WTC11 (cell line): ENCODE data around the gene FOXO1. TPM values are rescaled to one million over a fixed set of nuclear protein-coding genes. Genes with fewer than 3 reads are reported as not detected.

Source experiments
- ATAC-seq: fragments of 200-7000 bp; cut with Tn5 transposase; 2 replicates; pipeline ENCODE4 v1.10.0; 2021; ENCODE audit warnings: mild to moderate bottlenecking, moderate library complexity
- CTCF ChIA-PET: fragments of 300-600 bp; sonication (Branson Sonifier 250); formaldehyde crosslinking; loops from one replicate; lab custom pipeline; 2021; ENCODE audit warnings: antibody characterized with exemption; lab: Charles Lee
- POLR2A ChIA-PET: fragments of 350-600 bp; sonication (Branson Sonifier 250); formaldehyde crosslinking; loops from one replicate; lab custom pipeline; 2021; ENCODE audit warnings: antibody characterized with exemption; lab: Charles Lee
- DNase-seq: peaks from one replicate; pipeline ENCODE4 v3.0.0; 2021; ENCODE audit warnings: low spot score
- H3K27ac Mint-ChIP-seq: 2 replicates; pipeline ENCODE4 v1.8.0; 2021; ENCODE audit warnings: mixed read lengths
- H3K27me3 Mint-ChIP-seq: 2 replicates; pipeline ENCODE4 v1.8.0; 2021; ENCODE audit warnings: low read depth, mild to moderate bottlenecking, moderate library complexity, mixed read lengths
- H3K36me3 Mint-ChIP-seq: 2 replicates; pipeline ENCODE4 v1.8.0; 2021; ENCODE audit warnings: mixed read lengths
- H3K4me1 Mint-ChIP-seq: 2 replicates; pipeline ENCODE4 v1.8.0; 2022; ENCODE audit warnings: mixed read lengths
- H3K4me3 Mint-ChIP-seq: 2 replicates; pipeline ENCODE4 v1.8.0; 2021; ENCODE audit warnings: mild to moderate bottlenecking, moderate library complexity, mixed read lengths
- H3K9me3 Mint-ChIP-seq: 2 replicates; pipeline ENCODE4 v1.8.0; 2021; ENCODE audit warnings: mixed read lengths
- AR ChIP-seq: fragments of 250-450 bp; sonication (Bioruptor Pico); IDR thresholded peaks from 2 replicates; pipeline ENCODE4 v1.9.0; 2021; ENCODE audit warnings: mild to moderate bottlenecking
- ATF1 ChIP-seq: sonication (generic); formaldehyde crosslinking; IDR thresholded peaks from 2 replicates; pipeline ENCODE4 v1.8.1; 2023; ENCODE audit warnings: mild to moderate bottlenecking, moderate library complexity, missing genetic modification reagents
- ATF2 ChIP-seq: sonication (generic); formaldehyde crosslinking; IDR thresholded peaks from 2 replicates; pipeline ENCODE4 v1.8.1; 2022; ENCODE audit warnings: low read depth, missing genetic modification reagents, borderline replicate concordance
- ATF3 ChIP-seq: sonication (generic); formaldehyde crosslinking; conservative IDR thresholded peaks from 2 replicates; pipeline ENCODE4 v1.8.1; 2022; ENCODE audit warnings: mild to moderate bottlenecking, missing genetic modification reagents
- E2F1 ChIP-seq: sonication (generic); formaldehyde crosslinking; IDR thresholded peaks from 2 replicates; pipeline ENCODE4 v1.8.0; 2022; ENCODE audit warnings: mild to moderate bottlenecking, missing genetic modification reagents
- FOXP4 ChIP-seq: sonication (generic); formaldehyde crosslinking; IDR thresholded peaks from 2 replicates; pipeline ENCODE4 v1.8.0; 2022; ENCODE audit warnings: mild to moderate bottlenecking, missing genetic modification reagents
- GRHL2 ChIP-seq: fragments of 250-450 bp; sonication (Bioruptor Pico); IDR thresholded peaks from 2 replicates; pipeline ENCODE4 v1.8.0; 2022; ENCODE audit warnings: mild to moderate bottlenecking, moderate library complexity; ENCODE audit not compliant: insufficient replicate concordance, severe bottlenecking
- IRF2 ChIP-seq: sonication (generic); formaldehyde crosslinking; IDR thresholded peaks from 2 replicates; pipeline ENCODE4 v1.8.0; 2022; ENCODE audit warnings: low read depth, missing genetic modification reagents, borderline replicate concordance
- JUN ChIP-seq: sonication (generic); formaldehyde crosslinking; IDR thresholded peaks from 2 replicates; pipeline ENCODE4 v1.8.0; 2023; ENCODE audit warnings: mild to moderate bottlenecking, missing genetic modification reagents
- NR1H2 ChIP-seq: sonication (generic); formaldehyde crosslinking; IDR thresholded peaks from 2 replicates; pipeline ENCODE4 v1.9.0; 2021; ENCODE audit warnings: mild to moderate bottlenecking, moderate library complexity, missing genetic modification reagents
- PREB ChIP-seq: sonication (generic); formaldehyde crosslinking; IDR thresholded peaks from 2 replicates; pipeline ENCODE4 v1.8.1; 2022; ENCODE audit warnings: mild to moderate bottlenecking, missing genetic modification reagents, moderate library complexity, borderline replicate concordance
- SOX15 ChIP-seq: fragments of 250-450 bp; sonication (Bioruptor Pico); IDR thresholded peaks from 2 replicates; pipeline ENCODE4 v1.9.0; 2021; ENCODE audit warnings: mild to moderate bottlenecking
- STAT6 ChIP-seq: sonication (generic); formaldehyde crosslinking; conservative IDR thresholded peaks from 2 replicates; pipeline ENCODE4 v1.8.1; 2023; ENCODE audit warnings: mild to moderate bottlenecking, low read depth, missing genetic modification reagents, moderate library complexity
- USF1 ChIP-seq: sonication (generic); formaldehyde crosslinking; IDR thresholded peaks from 2 replicates; pipeline ENCODE4 v1.8.0; 2022; ENCODE audit warnings: mild to moderate bottlenecking, missing genetic modification reagents
- ZMAT4 ChIP-seq: fragments of 250-450 bp; sonication (Bioruptor Pico); IDR thresholded peaks from 2 replicates; pipeline ENCODE4 v1.9.0; 2021; ENCODE audit warnings: mild to moderate bottlenecking
- ZNF219 ChIP-seq: sonication (generic); formaldehyde crosslinking; IDR thresholded peaks from 2 replicates; pipeline ENCODE4 v1.8.0; 2023; ENCODE audit warnings: missing genetic modification reagents, mild to moderate bottlenecking, borderline replicate concordance
- ZNF423 ChIP-seq: fragments of 250-450 bp; sonication (Bioruptor Pico); IDR thresholded peaks from 2 replicates; pipeline ENCODE4 v2.1.2; 2022; ENCODE audit warnings: mild to moderate bottlenecking, moderate library complexity
- ZNF512 ChIP-seq: sonication (generic); formaldehyde crosslinking; IDR thresholded peaks from 2 replicates; pipeline ENCODE4 v1.8.1; 2022; ENCODE audit warnings: missing genetic modification reagents, borderline replicate concordance
- ZSCAN18 ChIP-seq: fragments of 250-450 bp; sonication (Bioruptor Pico); IDR thresholded peaks from 2 replicates; pipeline ENCODE4 v2.1.2; 2022; ENCODE audit warnings: mild to moderate bottlenecking, moderate library complexity
- total RNA-seq: library from RNA; stranded (reverse); gene quantifications from 3 replicates; pipeline ENCODE4 v1.2.3, GENCODE V29; 2021

The FOXO1 gene
- total RNA-seq, 1 experiment from 2014 or later: 37.9 TPM

GRCh38 chr13:40613192-40613818 is 53.1 kb downstream of the FOXO1 start (continued):
- TF ChIP-seq JUN (CRISPR knock-in tag): no peak
- no peak for TF ChIP-seq ZMAT4 (CRISPR knock-in tag)
- no peak for TF ChIP-seq ZNF512 (CRISPR knock-in tag)
- no peak for TF ChIP-seq NR1H2 (CRISPR knock-in tag)
- TF ChIP-seq ZNF423 (CRISPR knock-in tag): no peak
- no peak for TF ChIP-seq STAT6 (CRISPR knock-in tag)
- TF ChIP-seq ZNF219 (CRISPR knock-in tag): no peak
- no peak for TF ChIP-seq ATF1 (CRISPR knock-in tag)
- TF ChIP-seq AR (CRISPR knock-in tag): no peak
- TF ChIP-seq SOX15: no peak
- TF ChIP-seq GRHL2 (CRISPR knock-in tag): no peak
- no peak for TF ChIP-seq IRF2
- TF ChIP-seq ATF2 (CRISPR knock-in tag): no peak

- ChIA-PET CTCF (no interaction called here), POLR2A (interaction anchor here (0.6 kb wide), 1 partner anchor 84 kb away, joined by 3 read pairs; no protein-coding TSS in a partner anchor)
- TF ChIP-seq FOXP4 (CRISPR knock-in tag) (no peak), ATF3 (CRISPR knock-in tag) (no peak), ZSCAN18 (CRISPR knock-in tag) (no peak), E2F1 (CRISPR knock-in tag) (no peak), PREB (CRISPR knock-in tag) (no peak), USF1 (no peak)
Observed at GRCh38 chr13:40612041-40612440, 54.4 kb downstream of the FOXO1 start.

More at GRCh38 chr13:40612041-40612440, 54.4 kb downstream of the FOXO1 start:
- Mint-ChIP-seq H3K27ac (peak overlapping the region; percentile 78; the same call in 1 of the 2 replicates), H3K9me3 (peaks cover 7% of the 10 kb centered on the region), H3K4me3 (no peak overlapping the region), H3K4me1 (peaks cover 74% of the 10 kb centered on the region), H3K27me3 (no peaks in the 10 kb centered on the region), H3K36me3 (peaks cover 10% of the 10 kb centered on the region)
- no peak for DNase-seq
- ATAC-seq: no peak
